GM13977 (cell line): ENCODE results near the gene MORN3.
"Not testable (repeated sequence)": the region's sequence is repeated elsewhere in the genome, so short reads cannot be mapped to it uniquely, and the experiment has no call there.

Source experiments
- DNase-seq: peaks from one replicate; pipeline ENCODE4 v3.0.0; 2012; ENCODE audit warnings: low spot score
- CTCF ChIP-seq: IDR thresholded peaks from 2 replicates; pipeline ENCODE4 v1.5.1; 2012; ENCODE audit warnings: mild to moderate bottlenecking, control low read depth; ENCODE audit not compliant: insufficient read depth; ENCODE audit errors: extremely low read depth, missing control alignments
- in situ Hi-C: fragments of 300-500 bp; cut with MboI; formaldehyde crosslinking; loops from one replicate; pipeline ENCODE4 v1.12.0; 2022; ENCODE audit warnings: low sequenced_read_pairs, low pct_unique_long_range_greater_than_20kb, mixed read lengths, inconsistent platforms; ENCODE audit not compliant: unreplicated experiment

The MORN3 gene

GRCh38 chr12:121669521-121669900 lies at the start of gene MORN3:
TSS of gene MORN3 (minus strand) at chr12:121669654. CDS start at chr12:121669483, 171 bp downstream.
- in situ Hi-C loops: loop anchor here (25.0 kb wide), 1 partner anchor 332 kb away; no protein-coding TSS in a partner anchor
- TF ChIP-seq CTCF: no peak
- DNase-seq: no peak

- DNase-seq: no peak
- no peak for TF ChIP-seq CTCF
- in situ Hi-C loops: no loop called here
These were observed 49.3 kb upstream of the MORN3 start for GRCh38 chr12:121718653-121719239.

- TF ChIP-seq CTCF: no peak
- in situ Hi-C loops: no loop called here
- DNase-seq: no peak
These were observed 47.7 kb upstream of the MORN3 start for GRCh38 chr12:121717041-121717699.

- in situ Hi-C loops: no loop called here
- DNase-seq: no peak
- TF ChIP-seq CTCF: no peak
These were observed 46.5 kb upstream of the MORN3 start for GRCh38 chr12:121715862-121716435.

- DNase-seq, in situ Hi-C loops: not testable (repeated sequence)
These were observed 45.6 kb upstream of the MORN3 start for GRCh38 chr12:121715055-121715454.

GRCh38 chr12:121713793-121714192 lies 44.3 kb upstream of the MORN3 start:
- no peak for TF ChIP-seq CTCF
- no peak for DNase-seq
- in situ Hi-C loops: no loop called here

GRCh38 chr12:121713257-121713777 lies 43.9 kb upstream of the MORN3 start:
- in situ Hi-C loops: no loop called here
- TF ChIP-seq CTCF: no peak
- peak; percentile 21 for DNase-seq
